Activated T-cell treated with anti-CD3 and anti-CD28 coated beads for 48 hours (primary cell): ENCODE measurements around the gene F10.

Experiments used
- DNase-seq: peaks from one replicate; pipeline ENCODE4 v3.0.0-alpha.2; 2020; ENCODE audit warnings: low read depth

F10 gene

DNA sequence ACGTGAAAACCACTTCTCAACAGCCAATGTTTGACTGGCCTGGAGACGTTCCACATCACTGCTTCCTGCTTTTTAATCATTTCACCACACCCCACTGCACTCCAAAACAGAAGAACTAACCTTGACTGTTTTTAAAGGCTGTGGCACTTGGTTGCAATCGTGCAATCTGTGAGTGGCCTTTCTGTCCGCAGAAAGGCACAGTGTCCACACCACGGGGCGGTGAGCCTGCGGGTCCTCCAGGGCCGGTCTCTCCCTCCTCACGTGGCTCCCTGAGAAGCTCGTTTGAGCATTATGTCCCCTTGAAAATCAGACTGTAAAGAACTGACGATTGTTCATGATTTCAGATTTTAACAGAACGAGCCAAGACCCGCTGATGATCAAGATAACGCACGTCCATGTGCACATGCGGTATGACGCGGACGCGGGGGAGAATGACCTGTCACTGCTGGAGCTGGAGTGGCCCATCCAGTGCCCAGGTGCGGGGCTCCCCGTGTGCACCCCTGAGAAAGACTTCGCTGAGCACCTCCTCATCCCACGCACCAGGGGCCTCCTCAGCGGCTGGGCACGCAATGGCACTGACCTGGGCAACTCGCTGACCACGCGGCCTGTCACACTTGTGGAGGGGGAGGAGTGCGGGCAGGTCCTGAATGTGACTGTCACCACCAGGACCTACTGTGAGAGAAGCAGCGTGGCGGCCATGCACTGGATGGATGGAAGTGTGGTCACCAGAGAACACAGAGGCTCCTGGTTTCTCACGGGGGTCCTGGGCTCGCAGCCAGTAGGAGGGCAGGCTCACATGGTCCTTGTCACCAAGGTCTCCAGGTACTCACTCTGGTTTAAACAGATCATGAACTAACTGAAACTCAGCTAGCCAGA is 48.9 kb downstream of the F10 start:
- no peak for DNase-seq

GRCh38 chr13:113172419-113172926 is 49.9 kb downstream of the F10 start:
- no peak for DNase-seq

- no peak for DNase-seq
Observed at GRCh38 chr13:113176280-113176679, 53.7 kb downstream of the F10 start.

DNA sequence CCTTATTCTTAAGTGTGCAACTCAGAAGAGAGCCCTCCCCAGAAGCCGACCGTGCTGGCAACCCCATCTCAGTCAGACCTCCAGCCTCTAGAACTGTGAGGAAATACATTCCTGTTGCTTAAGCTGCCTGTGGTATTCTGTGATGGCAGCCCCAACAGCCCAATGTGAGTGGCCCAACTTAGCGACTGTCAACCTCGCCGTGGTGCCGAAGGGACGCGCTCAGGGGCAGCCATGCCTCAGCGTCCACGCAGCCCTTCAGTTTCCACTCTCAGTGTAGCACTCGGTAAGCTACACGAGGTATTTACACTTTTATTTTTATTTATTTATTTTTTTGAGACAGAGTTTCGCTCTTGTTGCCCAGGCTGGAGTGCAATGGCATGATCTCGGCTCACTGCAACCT is 54.2 kb downstream of the F10 start:
- DNase-seq: no peak

GRCh38 chr13:113178070-113178895 is 55.7 kb downstream of the F10 start:
- DNase-seq: no peak

DNA sequence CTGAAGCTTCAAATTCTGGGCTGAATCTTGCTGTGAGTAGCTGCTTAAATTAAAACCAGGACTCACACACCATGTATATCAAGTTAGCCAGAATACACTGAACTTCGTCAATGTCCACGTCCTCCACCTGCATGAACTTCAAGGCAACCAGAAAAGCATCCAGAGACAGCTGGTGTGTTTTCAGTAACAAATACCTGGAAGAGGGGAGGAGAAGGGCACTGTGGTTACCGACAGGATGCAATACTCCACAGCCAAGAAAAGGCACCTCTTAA is 56.2 kb downstream of the F10 start:
- DNase-seq: no peak

DNA sequence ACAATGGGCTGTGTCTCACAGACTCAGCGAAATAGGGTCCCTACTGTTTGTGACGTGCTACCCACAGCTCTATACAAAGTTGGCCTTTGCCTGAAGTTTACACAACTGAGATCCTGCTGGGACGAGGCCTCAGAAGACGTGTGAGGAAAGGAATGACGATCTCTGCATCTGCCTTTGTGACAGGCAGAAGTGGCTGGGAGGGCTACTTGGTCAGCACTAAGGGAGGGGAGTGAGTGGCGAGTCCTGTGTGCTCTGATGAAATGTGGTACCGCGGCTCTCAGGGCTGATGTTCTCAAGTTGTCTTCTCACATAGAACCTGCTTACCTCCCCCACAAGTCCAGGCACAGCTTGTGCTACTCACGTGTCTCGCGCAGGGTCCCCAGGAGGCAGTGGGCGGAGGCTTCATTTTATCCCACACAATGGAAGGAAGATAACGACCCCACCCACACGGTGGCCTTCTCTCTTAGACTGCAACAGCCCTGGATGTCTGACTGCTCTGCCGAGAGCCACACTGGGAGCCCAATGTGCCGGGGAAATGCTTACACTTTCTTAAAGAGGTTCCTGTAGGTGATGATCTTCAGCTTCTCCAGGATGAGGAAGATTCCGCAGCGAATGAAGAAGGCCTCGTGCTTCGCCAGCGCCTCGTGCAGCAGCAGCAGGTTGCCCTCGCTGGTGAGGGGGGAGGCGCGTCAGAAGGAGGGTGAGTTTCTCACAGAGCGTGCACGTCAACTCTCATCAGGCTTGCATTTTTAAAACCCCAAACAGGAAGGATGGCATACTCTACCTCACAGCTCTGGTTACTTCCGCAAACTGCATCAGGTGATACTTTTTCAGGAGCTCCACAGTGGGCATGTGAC is 57.0 kb downstream of the F10 start:
- no peak for DNase-seq

DNA sequence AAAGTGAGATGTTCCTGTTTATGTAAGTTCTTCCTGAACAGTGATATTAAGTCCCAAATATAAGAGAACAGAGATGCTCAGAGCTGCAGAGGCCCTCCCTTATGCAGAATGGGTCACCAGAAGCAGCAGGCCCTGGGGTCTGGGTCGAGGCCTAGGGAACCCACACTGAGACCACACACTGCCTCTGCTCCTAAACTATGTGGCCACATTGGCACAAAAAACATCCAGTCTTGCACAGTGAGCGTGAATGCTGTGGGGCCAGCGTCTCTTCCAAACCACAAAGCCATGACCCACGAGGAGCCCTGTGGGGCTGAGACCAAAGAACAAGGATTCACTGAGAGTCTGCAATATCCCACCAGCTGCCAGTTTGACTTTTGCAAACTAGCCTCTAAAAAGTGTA is 59.4 kb downstream of the F10 start:
- DNase-seq: no peak

DNA sequence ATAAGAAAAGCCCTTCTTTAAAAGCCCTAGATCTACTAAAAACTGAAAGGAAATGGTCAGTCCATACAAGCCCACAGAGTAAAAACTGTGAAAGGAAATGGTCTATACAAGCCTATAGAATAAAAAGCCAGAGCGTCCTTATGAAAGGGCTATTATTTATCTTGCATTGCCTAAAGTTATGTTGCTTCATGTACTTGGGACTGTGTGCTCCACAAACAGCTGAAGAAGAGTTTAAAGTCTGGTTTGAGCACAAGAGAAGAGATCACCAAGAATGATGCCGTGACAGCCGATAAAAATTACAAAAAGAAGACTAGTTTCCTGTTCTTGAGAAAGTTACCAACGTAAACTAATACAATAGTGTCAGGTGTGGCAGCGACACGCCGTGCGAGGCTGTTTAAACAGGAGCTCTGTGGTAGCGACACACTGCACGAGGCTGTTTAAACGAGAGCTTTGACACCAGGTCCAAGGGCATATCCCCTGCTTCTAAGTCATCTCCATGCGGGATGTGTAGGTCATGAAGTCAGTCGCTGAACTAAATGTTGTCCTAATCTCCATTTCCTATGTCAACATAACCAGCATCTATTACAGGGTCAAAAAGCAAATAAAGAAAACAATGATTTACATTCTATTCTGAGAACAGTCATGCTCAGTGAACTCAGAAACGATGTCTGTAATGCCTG is 61.0 kb downstream of the F10 start:
- DNase-seq: no peak

DNA sequence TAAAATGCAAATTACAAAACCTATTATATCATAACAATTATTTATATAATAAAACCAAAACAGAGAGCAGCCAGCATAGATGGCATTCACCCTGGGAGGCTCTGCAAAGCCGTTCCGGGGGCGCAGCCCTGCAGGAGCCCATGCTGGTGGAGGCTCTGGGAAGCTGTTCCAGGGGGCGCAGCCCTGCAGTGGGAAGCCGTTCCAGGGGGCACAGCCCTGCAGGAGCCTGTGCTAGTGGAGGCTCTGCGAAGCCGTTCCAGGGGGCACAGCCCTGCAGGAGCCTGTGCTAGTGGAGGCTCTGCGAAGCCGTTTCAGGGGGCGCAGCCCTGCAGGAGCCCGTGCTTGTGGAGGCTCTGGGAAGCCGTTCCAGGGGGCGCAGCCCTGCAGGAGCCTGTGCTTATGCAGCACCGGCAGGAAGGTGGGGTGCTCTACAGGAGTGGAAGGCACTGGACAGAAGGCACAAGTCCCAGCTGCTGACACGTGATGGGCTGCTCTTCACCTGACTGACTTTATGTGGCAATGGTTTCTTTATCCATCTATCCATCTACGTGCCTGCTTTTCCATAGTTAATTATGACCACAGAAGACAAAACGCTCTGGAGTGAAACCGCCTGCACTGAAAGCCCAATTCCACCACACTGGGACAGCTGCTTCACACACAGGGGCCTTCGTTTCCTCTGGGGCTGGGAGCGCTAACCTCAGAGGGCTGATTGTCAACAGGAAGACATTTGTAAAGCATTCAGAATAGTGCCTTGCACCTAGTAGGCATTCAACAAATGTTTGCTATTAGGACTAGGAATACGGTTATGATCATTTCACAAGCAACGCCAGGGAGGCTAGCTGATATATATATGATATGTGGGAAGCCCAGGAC is 62.2 kb downstream of the F10 start:
- DNase-seq: no peak

- DNase-seq: no peak
Observed at GRCh38 chr13:113186061-113186900, 63.7 kb downstream of the F10 start.

DNA sequence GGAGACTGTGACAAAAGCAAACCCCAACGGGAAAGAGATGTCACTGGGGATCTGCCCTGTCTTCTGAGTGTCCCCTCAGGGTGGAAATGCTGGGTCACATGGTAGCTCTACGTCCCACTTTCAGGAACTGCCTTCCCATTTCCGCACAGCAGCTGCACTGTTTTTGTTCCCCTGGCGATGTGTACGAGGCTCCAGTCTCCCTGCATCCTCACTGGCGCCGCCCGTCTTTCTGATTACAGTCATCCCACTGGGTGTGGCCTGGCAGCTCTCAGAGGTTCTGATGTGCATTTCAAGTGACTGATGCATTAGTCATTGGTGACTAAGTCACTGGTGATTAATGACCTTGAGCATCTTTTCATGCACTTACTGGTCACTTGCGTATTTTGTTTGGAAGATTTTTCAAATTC is 64.7 kb downstream of the F10 start:
- peak; percentile 70 for DNase-seq

GRCh38 chr13:113187883-113188665 is 65.5 kb downstream of the F10 start:
- DNase-seq: no peak

DNA sequence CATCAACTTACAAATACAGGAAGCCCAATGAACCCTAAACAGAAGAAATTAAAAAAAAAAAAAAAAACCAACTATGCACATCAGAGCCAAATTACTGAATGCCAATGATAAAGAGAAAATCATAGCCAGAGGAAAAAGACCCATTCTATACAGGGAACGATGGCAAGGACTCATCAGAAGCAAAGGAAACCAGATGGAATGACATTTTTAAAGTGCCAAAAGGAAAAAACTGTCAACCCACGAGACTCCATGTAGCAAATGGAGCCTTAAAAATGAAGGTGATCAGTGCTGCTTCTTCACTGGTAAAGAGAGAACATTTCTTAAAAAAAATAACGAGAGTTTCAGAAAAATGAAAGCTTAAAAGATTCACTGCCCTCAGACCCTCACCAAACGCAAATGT is 67.6 kb downstream of the F10 start:
- DNase-seq: no peak

DNA sequence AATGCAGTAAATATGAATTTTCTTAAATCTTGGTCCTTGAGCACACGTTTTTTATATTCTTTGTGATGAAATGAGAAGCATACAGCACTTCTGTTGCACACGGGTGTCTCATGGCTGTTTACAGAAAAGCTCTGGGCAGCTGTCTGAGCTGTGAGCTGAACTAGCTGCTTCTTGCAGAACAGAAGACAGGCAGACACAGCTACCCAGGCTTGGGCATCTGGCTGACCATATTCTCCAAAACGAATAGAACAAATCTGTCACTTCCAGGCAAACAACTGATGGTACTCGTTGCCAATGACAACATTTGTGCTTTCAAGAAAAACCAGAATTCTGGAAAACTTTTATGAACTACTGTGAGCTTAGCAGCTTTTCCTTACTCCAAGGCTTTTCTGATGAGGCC is 69.7 kb downstream of the F10 start:
- no peak for DNase-seq

GRCh38 chr13:113192902-113193301 is 70.3 kb downstream of the F10 start:
- DNase-seq: no peak

DNA sequence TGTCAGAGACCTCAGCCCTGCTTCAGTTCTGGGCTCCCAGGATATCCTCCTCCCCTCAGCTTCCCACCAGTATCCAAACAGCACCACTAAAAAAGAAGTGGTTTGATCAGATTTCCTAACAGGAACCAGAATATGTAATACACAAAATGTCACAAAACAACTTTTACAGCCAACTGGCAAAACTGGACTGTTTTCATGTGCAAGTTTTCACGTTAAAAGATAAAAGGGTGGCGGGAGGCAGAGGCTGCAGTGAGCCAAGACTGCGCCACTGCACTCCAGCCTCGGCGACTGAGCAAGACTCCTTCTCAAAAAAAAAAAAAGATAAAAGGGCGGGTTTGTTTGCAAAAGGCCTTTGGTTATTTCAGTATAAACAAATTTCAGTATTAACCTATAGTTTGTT is 72.8 kb downstream of the F10 start:
- no peak for DNase-seq

GRCh38 chr13:113196970-113197737 is 74.6 kb downstream of the F10 start:
- no peak for DNase-seq
